ENCODE results near the gene STAC.

STAC gene

GRCh38 chr3:36557021-36557707 lies 176.9 kb downstream of the STAC start:
- no peak overlapping the region for H3K4me3 ChIP-seq (ENCODE audit: low read length in 2 of 2)
- H3K9ac ChIP-seq (ENCODE audit: low read depth, low read length, poor library complexity) = no peak overlapping the region
- no peaks in the 10 kb centered on the region for H3K36me3 ChIP-seq (replicated peaks in 1 of 2; ENCODE audit: control insufficient read depth in 2 of 2, insufficient read depth in 2 of 2, low read length in 2 of 2)
- no peak overlapping the region for H3K4ac ChIP-seq (ENCODE audit: low read length)
- H2BK120ac ChIP-seq (ENCODE audit: low read depth, low read length) = no peak overlapping the region
- no peak overlapping the region for H3K14ac ChIP-seq (ENCODE audit: low read length)
- H2AFZ ChIP-seq (ENCODE audit: low read length) = no peak overlapping the region
- no peak overlapping the region for H3K18ac ChIP-seq (ENCODE audit: low read length)
- H3K23ac ChIP-seq (ENCODE audit: low read depth, low read length, poor library complexity) = no peak overlapping the region
- peaks cover 0 to 10% of the 10 kb centered on the region in 2 donors for H3K4me1 ChIP-seq (ENCODE audit: control insufficient read depth in 2 of 2, insufficient read depth in 1 of 2, low read depth in 1 of 2, low read length in 2 of 2)
- WGBS, 2 donors (ENCODE audit: extremely low coverage in 2 of 2, insufficient read length in 2 of 2, insufficient replicate concordance in 1 of 2) = no CpG with 5 or more reads among the region's 2 CpGs
- H3K27ac ChIP-seq (replicated peaks; ENCODE audit: low read length) = no peak overlapping the region
- H3K79me1 ChIP-seq (ENCODE audit: low read depth, low read length) = no peaks in the 10 kb centered on the region
- H2BK12ac ChIP-seq (ENCODE audit: low read length) = no peak overlapping the region
- DNase-seq (ENCODE audit: low spot score) = no peak
- H3K9me3 ChIP-seq (replicated peaks in 1 of 2; ENCODE audit: control insufficient read depth in 2 of 2, insufficient read depth in 1 of 2, low read depth in 1 of 2, low read length in 2 of 2) = no peaks in the 10 kb centered on the region
- H4K8ac ChIP-seq (ENCODE audit: low read depth, low read length) = no peak overlapping the region
- no peak overlapping the region for H2BK5ac ChIP-seq (ENCODE audit: low read length)
- no peak overlapping the region for H2BK15ac ChIP-seq (ENCODE audit: low read length)
- H4K91ac ChIP-seq (ENCODE audit: low read depth, low read length, poor library complexity) = no peak overlapping the region
- H2AK5ac ChIP-seq (ENCODE audit: low read depth, low read length) = no peak overlapping the region
- H3K27me3 ChIP-seq (ENCODE audit: control insufficient read depth in 3 of 3, insufficient read depth in 3 of 3, low read depth in 1 of 3, low read length in 3 of 3) = no peaks in the 10 kb centered on the region
- no peak overlapping the region for H3K4me2 ChIP-seq (ENCODE audit: insufficient read depth, low read length, poor library complexity, severe bottlenecking)

GRCh38 chr3:36557708-36558421 lies 177.6 kb downstream of the STAC start:
- Histone ChIP-seq H3K14ac (ENCODE audit: low read length) (no peak overlapping the region), H3K36me3 (replicated peaks in 1 of 2; ENCODE audit: control insufficient read depth in 2 of 2, insufficient read depth in 2 of 2, low read length in 2 of 2) (no peaks in the 10 kb centered on the region), H3K18ac (ENCODE audit: low read length) (no peak overlapping the region), H3K4ac (ENCODE audit: low read length) (no peak overlapping the region), H2BK5ac (ENCODE audit: low read length) (no peak overlapping the region), H3K27ac (replicated peaks; ENCODE audit: low read length) (no peak overlapping the region), H2AFZ (ENCODE audit: low read length) (no peak overlapping the region), H2BK12ac (ENCODE audit: low read length) (no peak overlapping the region), H3K9ac (ENCODE audit: low read depth, low read length, poor library complexity) (no peak overlapping the region), H3K23ac (ENCODE audit: low read depth, low read length, poor library complexity) (no peak overlapping the region), H2BK15ac (ENCODE audit: low read length) (no peak overlapping the region), H3K4me3 (ENCODE audit: low read length in 2 of 2) (no peak overlapping the region), H3K4me1 (ENCODE audit: control insufficient read depth in 2 of 2, insufficient read depth in 1 of 2, low read depth in 1 of 2, low read length in 2 of 2) (peaks cover 0 to 10% of the 10 kb centered on the region in 2 donors), H4K91ac (ENCODE audit: low read depth, low read length, poor library complexity) (no peak overlapping the region), H3K27me3 (ENCODE audit: control insufficient read depth in 3 of 3, insufficient read depth in 3 of 3, low read depth in 1 of 3, low read length in 3 of 3) (no peaks in the 10 kb centered on the region), H4K8ac (ENCODE audit: low read depth, low read length) (no peak overlapping the region), H3K4me2 (ENCODE audit: insufficient read depth, low read length, poor library complexity, severe bottlenecking) (no peak overlapping the region), H3K9me3 (replicated peaks in 1 of 2; ENCODE audit: control insufficient read depth in 2 of 2, insufficient read depth in 1 of 2, low read depth in 1 of 2, low read length in 2 of 2) (no peaks in the 10 kb centered on the region), H2BK120ac (ENCODE audit: low read depth, low read length) (no peak overlapping the region), H3K79me1 (ENCODE audit: low read depth, low read length) (no peaks in the 10 kb centered on the region), H2AK5ac (ENCODE audit: low read depth, low read length) (no peak overlapping the region)
- no CpG with 5 or more reads among the region's 5 CpGs for WGBS, 2 donors (ENCODE audit: extremely low coverage in 2 of 2, insufficient read length in 2 of 2, insufficient replicate concordance in 1 of 2)
- no peak for DNase-seq (ENCODE audit: low spot score)

GRCh38 chr3:36558961-36559360 lies 178.7 kb downstream of the STAC start:
- Histone ChIP-seq H4K91ac (ENCODE audit: low read depth, low read length, poor library complexity) (no peak overlapping the region), H3K18ac (ENCODE audit: low read length) (no peak overlapping the region), H3K4me1 (ENCODE audit: control insufficient read depth in 2 of 2, insufficient read depth in 1 of 2, low read depth in 1 of 2, low read length in 2 of 2) (peaks cover 0 to 10% of the 10 kb centered on the region in 2 donors), H3K4me3 (ENCODE audit: low read length in 2 of 2) (no peak overlapping the region), H2BK15ac (ENCODE audit: low read length) (no peak overlapping the region), H3K23ac (ENCODE audit: low read depth, low read length, poor library complexity) (no peak overlapping the region), H4K8ac (ENCODE audit: low read depth, low read length) (no peak overlapping the region), H2BK5ac (ENCODE audit: low read length) (no peak overlapping the region), H3K4me2 (ENCODE audit: insufficient read depth, low read length, poor library complexity, severe bottlenecking) (no peak overlapping the region), H2AFZ (ENCODE audit: low read length) (no peak overlapping the region), H3K27ac (replicated peaks; ENCODE audit: low read length) (no peak overlapping the region), H2BK12ac (ENCODE audit: low read length) (no peak overlapping the region), H3K4ac (ENCODE audit: low read length) (no peak overlapping the region), H3K9me3 (replicated peaks in 1 of 2; ENCODE audit: control insufficient read depth in 2 of 2, insufficient read depth in 1 of 2, low read depth in 1 of 2, low read length in 2 of 2) (no peaks in the 10 kb centered on the region), H3K14ac (ENCODE audit: low read length) (no peak overlapping the region), H3K79me1 (ENCODE audit: low read depth, low read length) (no peaks in the 10 kb centered on the region), H2BK120ac (ENCODE audit: low read depth, low read length) (no peak overlapping the region), H3K9ac (ENCODE audit: low read depth, low read length, poor library complexity) (no peak overlapping the region), H3K36me3 (replicated peaks in 1 of 2; ENCODE audit: control insufficient read depth in 2 of 2, insufficient read depth in 2 of 2, low read length in 2 of 2) (no peaks in the 10 kb centered on the region), H2AK5ac (ENCODE audit: low read depth, low read length) (no peak overlapping the region), H3K27me3 (ENCODE audit: control insufficient read depth in 3 of 3, insufficient read depth in 3 of 3, low read depth in 1 of 3, low read length in 3 of 3) (no peaks in the 10 kb centered on the region)
- no CpG with 5 or more reads among the region's 2 CpGs for WGBS, 2 donors (ENCODE audit: extremely low coverage in 2 of 2, insufficient read length in 2 of 2, insufficient replicate concordance in 1 of 2)
- DNase-seq (ENCODE audit: low spot score) = no peak

GRCh38 chr3:36560685-36561084 lies 180.4 kb downstream of the STAC start:
- no peaks in the 10 kb centered on the region for H3K27me3 ChIP-seq (ENCODE audit: control insufficient read depth in 3 of 3, insufficient read depth in 3 of 3, low read depth in 1 of 3, low read length in 3 of 3)
- no peak for DNase-seq (ENCODE audit: low spot score)
- H3K9ac ChIP-seq (ENCODE audit: low read depth, low read length, poor library complexity) = no peak overlapping the region
- peaks cover 0 to 10% of the 10 kb centered on the region in 2 donors for H3K4me1 ChIP-seq (ENCODE audit: control insufficient read depth in 2 of 2, insufficient read depth in 1 of 2, low read depth in 1 of 2, low read length in 2 of 2)
- no peak overlapping the region for H2BK5ac ChIP-seq (ENCODE audit: low read length)
- H3K4me2 ChIP-seq (ENCODE audit: insufficient read depth, low read length, poor library complexity, severe bottlenecking) = no peak overlapping the region
- no peak overlapping the region for H3K4me3 ChIP-seq (ENCODE audit: low read length in 2 of 2)
- H3K23ac ChIP-seq (ENCODE audit: low read depth, low read length, poor library complexity) = no peak overlapping the region
- WGBS, 2 donors (ENCODE audit: extremely low coverage in 2 of 2, insufficient read length in 2 of 2, insufficient replicate concordance in 1 of 2) = no CpG with 5 or more reads among the region's 4 CpGs
- no peak overlapping the region for H3K14ac ChIP-seq (ENCODE audit: low read length)
- no peaks in the 10 kb centered on the region for H3K9me3 ChIP-seq (replicated peaks in 1 of 2; ENCODE audit: control insufficient read depth in 2 of 2, insufficient read depth in 1 of 2, low read depth in 1 of 2, low read length in 2 of 2)
- H2BK120ac ChIP-seq (ENCODE audit: low read depth, low read length) = no peak overlapping the region
- H3K79me1 ChIP-seq (ENCODE audit: low read depth, low read length) = no peaks in the 10 kb centered on the region
- no peak overlapping the region for H3K4ac ChIP-seq (ENCODE audit: low read length)
- H3K36me3 ChIP-seq (replicated peaks in 1 of 2; ENCODE audit: control insufficient read depth in 2 of 2, insufficient read depth in 2 of 2, low read length in 2 of 2) = no peaks in the 10 kb centered on the region
- no peak overlapping the region for H2AK5ac ChIP-seq (ENCODE audit: low read depth, low read length)
- H2BK15ac ChIP-seq (ENCODE audit: low read length) = no peak overlapping the region
- peak overlapping the region; percentile 12 for H3K18ac ChIP-seq (ENCODE audit: low read length)
- no peak overlapping the region for H2BK12ac ChIP-seq (ENCODE audit: low read length)
- no peak overlapping the region for H3K27ac ChIP-seq (replicated peaks; ENCODE audit: low read length)
- no peak overlapping the region for H4K91ac ChIP-seq (ENCODE audit: low read depth, low read length, poor library complexity)
- no peak overlapping the region for H4K8ac ChIP-seq (ENCODE audit: low read depth, low read length)
- no peak overlapping the region for H2AFZ ChIP-seq (ENCODE audit: low read length)

Measured in neuronal stem cell (in vitro differentiated cells).